ENCODE data around the gene RFTN2.
"Not testable (repeated sequence)": the region's sequence is repeated elsewhere in the genome, so short reads cannot be mapped to it uniquely, and the experiment has no call there.

The RFTN2 gene

GRCh38 chr2:197600306-197600705 is 75.1 kb downstream of the RFTN2 start:
- no peak for DNase-seq

GRCh38 chr2:197599285-197599965 is 76.0 kb downstream of the RFTN2 start:
- DNase-seq: no peak

- DNase-seq: no peak
These were observed 76.9 kb downstream of the RFTN2 start for GRCh38 chr2:197598450-197598849.

GRCh38 chr2:197597166-197597565 is 78.2 kb downstream of the RFTN2 start:
- no peak for DNase-seq

GRCh38 chr2:197596766-197597165 is 78.6 kb downstream of the RFTN2 start:
- no peak for DNase-seq

- DNase-seq: no peak
These were observed 83.9 kb downstream of the RFTN2 start for GRCh38 chr2:197591339-197592072.

- not testable (repeated sequence) for DNase-seq
These were observed 88.1 kb downstream of the RFTN2 start for GRCh38 chr2:197587255-197587654.

- DNase-seq: not testable (repeated sequence)
These were observed 95.2 kb downstream of the RFTN2 start for GRCh38 chr2:197580166-197580565.

GRCh38 chr2:197578294-197578693 is 97.1 kb downstream of the RFTN2 start:
- DNase-seq: not testable (repeated sequence)

GRCh38 chr2:197577446-197577845 is 97.9 kb downstream of the RFTN2 start:
- DNase-seq: no peak

- DNase-seq: no peak
These were observed 98.8 kb downstream of the RFTN2 start for GRCh38 chr2:197576631-197577030.

GRCh38 chr2:197575987-197576386 is 99.4 kb downstream of the RFTN2 start:
- DNase-seq: no peak

- DNase-seq: no peak
These were observed 101.8 kb downstream of the RFTN2 start for GRCh38 chr2:197573608-197574007.

- no peak for DNase-seq
These were observed 103.6 kb downstream of the RFTN2 start for GRCh38 chr2:197571627-197572271.

GRCh38 chr2:197560146-197560665 is 115.2 kb downstream of the RFTN2 start:
- DNase-seq: no peak

GRCh38 chr2:197559681-197560080 is 115.7 kb downstream of the RFTN2 start:
- DNase-seq: no peak

GRCh38 chr2:197558393-197558792 is 117.0 kb downstream of the RFTN2 start:
- no peak for DNase-seq

- no peak for DNase-seq
These were observed 118.9 kb downstream of the RFTN2 start for GRCh38 chr2:197556456-197556855.

GRCh38 chr2:197555467-197555866 is 119.9 kb downstream of the RFTN2 start:
- DNase-seq: no peak

GRCh38 chr2:197551260-197551659 is 124.1 kb downstream of the RFTN2 start:
- not testable (repeated sequence) for DNase-seq

GRCh38 chr2:197548582-197548981 is 126.8 kb downstream of the RFTN2 start:
- no peak for DNase-seq

GRCh38 chr2:197547163-197547900 is 128.1 kb downstream of the RFTN2 start:
- no peak for DNase-seq

GRCh38 chr2:197543206-197543605 is 132.2 kb downstream of the RFTN2 start:
- DNase-seq: no peak
